ENCODE data around the gene CD226.
"Not testable (repeated sequence)": the region's sequence is repeated elsewhere in the genome, so short reads cannot be mapped to it uniquely, and the experiment has no call there.

CD226 gene

GRCh38 chr18:69899154-69899923 lies 48.3 kb downstream of the CD226 start:
- not testable (repeated sequence) for DNase-seq

DNA sequence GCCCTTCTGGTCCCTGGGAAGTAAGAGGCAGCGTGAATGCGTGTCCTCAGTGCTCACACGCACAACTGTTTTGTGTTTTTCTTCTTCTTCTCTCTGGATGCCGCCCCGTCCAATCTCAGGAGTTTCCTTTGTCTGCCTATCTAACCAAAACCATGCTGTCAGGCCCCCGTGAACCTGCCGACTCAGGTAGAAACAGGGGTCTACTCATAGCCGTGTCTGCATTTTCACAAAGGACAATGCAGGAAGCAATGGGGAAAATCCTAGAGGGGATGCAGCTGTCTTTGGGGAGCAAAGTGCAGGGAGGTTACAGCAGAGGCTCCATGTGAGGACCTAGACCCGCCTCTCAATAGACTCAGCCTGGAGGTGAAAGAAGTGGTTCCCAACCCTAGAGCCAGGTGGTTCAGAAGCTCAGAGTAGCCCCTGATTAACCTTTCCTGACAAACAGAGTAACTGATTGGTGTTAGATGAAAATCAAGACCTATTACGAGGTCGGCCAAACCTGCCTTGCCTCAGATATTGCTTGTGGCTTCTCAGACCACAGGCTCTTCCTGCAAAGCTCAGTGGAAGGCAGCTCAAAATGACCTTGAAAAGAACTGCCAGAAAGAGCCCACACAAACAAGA lies 49.3 kb downstream of the CD226 start:
- peak; percentile 31 for DNase-seq

DNA sequence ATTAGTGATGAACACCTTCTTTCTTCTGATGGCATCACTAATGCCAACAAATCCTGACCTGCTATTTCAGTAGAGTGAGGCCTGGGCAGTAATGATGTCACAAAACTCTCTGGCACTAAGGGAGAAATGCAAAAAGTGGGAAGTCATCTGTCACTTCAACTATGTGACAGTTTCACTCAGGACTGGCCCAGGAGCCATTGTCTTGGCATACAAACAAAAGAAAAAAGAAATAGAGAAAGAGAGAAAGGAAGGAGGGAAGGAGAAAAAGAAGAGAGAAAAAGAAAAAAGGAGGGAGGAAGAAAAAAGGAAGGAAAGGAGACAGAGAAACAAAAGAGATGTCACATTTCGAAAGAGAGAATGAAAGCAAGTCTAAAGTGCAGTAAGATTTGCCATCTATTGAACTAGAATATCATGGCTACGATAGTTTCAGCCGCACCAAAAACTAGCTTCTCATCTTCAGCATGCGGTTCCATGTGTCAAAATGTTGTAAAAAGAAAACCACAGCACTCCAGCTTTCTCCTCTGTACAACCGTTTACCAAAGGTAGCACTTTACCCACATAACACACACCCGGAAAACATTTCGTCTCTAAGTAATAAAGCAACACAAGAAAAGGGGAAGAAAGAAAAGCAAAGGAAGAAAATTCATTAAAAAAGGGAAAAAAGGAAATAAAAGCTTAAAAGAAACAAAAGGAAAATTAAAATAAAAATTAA lies 50.1 kb downstream of the CD226 start:
- peak; percentile 21 for DNase-seq

GRCh38 chr18:69895066-69896047 lies 52.3 kb downstream of the CD226 start:
- peak; percentile 25 for DNase-seq

DNA sequence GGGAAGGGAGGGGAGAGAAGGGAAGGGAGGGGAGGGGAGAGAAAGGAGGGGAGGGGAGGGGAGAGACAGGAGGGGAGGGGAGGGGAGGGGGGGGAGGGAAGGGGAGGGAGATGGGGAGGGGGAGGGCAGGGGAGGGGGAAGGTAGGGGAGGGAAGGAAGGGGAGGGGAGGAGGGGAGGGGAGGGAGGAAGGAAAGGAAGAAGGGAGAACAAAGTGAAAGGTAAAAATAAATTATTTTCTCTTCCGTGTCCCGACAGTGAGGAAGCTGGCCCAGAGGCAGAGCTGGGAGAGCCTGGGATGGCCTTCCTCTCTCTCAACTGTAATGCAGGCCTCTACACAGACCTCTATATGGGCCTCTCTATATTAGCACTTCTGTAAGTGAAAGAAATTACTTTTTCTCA lies 53.2 kb downstream of the CD226 start:
- DNase-seq: no peak

DNA sequence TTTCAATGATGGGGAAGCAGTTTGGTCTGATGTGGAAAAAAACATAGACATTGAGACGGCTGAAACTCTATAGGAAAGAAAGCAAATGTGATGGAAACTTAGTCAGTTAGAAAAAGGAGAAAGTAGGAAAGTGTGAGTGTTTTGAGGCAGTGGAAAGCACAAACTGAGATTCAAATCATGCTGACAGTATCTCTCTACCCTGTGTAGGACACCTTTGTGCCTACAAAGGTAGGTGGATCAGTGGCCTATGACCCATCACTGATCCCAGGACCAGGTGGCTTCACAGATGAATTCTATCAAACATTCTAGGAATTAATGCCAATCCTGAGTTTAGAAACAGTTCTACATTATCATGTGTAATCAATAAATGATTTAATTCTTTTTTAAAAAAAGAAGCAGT lies 57.1 kb downstream of the CD226 start:
- DNase-seq: no peak

DNA sequence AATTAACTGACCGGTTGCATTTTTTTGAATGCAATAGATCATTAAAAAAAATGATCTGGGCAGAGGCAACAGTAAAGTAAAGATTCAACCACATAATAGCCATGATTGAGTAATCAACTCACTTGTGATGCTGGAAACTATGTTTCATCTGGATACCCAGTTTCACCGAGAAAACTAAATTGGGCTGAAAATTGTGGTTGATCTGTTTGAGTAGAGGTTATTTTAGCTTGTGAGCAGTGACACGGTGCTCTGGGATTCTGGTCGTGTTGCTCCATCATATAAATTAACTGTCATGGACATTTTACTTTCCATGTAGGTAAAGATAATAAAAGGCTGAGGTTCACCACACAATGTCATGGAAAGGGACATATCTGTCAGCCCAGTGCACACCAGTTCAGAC lies 58.7 kb downstream of the CD226 start:
- peak; percentile 10 for DNase-seq

- DNase-seq: no peak
These were observed 60.4 kb downstream of the CD226 start for GRCh38 chr18:69887256-69887655.

GRCh38 chr18:69885841-69886531 lies 61.7 kb downstream of the CD226 start:
- peak; percentile 70 for DNase-seq

DNA sequence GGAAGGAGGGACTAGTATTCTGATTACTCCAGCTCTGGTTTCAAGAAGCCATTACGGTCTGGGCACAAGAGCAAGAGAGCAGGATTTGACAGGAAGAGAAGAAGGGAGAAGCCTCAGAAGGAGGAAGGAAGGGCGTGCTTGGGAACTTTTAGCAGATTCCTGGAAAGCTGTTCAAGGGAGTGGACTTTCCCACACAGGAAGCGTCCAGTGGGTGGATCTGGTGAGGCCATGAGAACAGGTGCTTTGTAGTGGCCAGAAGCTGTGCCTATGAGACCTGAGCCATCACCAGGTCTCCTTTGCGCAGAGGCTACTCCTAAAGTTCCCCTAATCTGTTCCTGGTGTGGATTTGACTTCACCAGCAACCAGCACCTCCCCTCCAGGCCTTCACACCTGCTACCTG lies 62.3 kb downstream of the CD226 start:
- no peak for DNase-seq

DNA sequence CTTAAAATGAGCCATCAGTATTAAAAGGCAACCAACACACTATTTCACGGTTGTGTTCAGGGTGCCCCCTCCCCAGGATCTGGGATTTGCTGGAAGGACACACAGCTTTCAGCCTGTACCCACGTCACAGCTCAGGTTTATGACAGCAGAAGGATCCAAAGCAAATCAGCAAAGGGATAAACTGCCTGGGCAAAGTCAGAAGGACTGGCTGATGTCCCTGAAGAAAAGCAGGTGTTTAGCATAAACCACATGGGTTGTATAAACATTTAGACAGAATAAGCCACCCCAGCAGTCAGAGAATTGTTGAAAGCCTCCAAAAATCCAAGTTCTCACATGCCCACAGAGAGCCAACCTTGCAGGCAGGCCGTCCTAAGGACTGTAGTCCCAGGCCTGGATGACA lies 63.9 kb downstream of the CD226 start:
- DNase-seq: no peak

- DNase-seq: no peak
These were observed 64.6 kb downstream of the CD226 start for GRCh38 chr18:69882965-69883668.

DNA sequence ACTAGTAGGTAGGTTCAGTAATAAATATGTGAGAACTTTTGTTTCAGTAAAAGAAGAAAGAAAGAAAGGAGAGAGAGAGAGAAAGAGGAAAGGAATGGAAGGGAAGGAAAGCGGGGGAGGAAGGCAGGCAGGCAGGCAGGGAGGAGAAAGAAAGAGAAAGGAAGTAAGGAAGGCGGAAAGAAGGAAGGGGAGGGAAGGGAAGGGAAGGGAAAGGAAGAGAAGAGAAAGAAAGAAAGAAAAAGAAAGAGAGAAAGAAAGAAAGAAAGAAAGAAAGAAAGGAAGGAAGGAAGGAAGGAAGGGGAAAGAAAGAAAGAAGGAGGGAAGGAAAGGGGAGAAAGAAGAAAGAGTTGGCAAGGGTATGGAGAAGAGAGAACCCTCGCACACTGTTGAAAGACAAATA lies 67.6 kb downstream of the CD226 start:
- DNase-seq: no peak

DNA sequence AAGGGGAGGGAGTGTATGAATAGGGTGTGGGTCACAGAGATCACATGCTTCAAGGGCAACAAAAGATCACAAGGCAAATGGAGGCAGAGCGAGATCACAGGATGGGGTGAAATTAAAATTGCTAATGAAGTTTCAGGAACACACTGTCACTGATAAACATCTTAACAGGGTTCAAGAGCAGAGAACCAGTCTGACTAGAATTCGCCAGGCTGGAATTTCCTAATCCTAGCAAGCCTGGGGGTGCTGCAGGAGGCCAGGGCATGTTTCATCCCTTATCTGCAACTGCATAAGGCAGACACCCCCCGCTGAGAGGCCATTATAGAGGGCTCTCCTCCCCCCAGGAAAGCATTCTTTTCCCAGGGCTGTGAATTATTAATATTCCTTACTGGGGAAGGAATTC lies 68.6 kb downstream of the CD226 start:
- DNase-seq: not testable (repeated sequence)

DNA sequence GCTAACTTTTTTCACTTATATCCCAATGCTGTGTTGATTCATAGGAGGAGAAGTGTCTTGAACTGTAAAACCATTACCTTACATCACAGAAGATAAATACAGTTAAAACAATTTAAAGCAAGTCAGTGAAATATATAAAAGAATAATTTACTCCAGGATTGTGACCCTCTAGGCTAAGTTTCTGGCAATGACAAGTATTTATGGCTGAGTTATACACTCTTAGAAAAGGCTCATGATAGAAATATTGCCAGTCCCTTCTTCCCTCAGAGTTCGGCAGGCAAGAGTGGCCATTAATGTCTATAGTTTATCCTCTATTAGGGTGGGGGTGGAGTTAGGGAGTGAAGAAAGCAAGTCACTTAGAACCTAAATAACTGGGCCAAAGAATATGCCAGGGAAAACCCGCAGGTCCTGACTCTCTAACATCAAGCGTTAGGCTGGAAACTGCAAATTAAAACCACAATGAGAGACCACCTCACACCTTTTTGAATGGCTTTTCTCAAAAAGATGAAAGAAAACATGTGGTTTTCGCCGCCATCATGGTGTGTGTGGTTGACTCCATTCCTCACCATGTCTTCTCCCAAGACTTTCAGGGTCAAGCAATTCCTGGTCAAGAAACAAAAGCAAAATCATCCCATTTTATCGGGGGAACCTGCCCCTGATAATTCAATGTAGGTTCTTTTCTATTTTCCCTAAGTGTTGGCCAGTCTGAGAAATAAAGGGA lies 69.3 kb downstream of the CD226 start:
- no peak for DNase-seq

- DNase-seq: no peak
These were observed 71.2 kb downstream of the CD226 start for GRCh38 chr18:69876490-69876889.

GRCh38 chr18:69874058-69874457 lies 73.6 kb downstream of the CD226 start:
- DNase-seq: no peak

DNA sequence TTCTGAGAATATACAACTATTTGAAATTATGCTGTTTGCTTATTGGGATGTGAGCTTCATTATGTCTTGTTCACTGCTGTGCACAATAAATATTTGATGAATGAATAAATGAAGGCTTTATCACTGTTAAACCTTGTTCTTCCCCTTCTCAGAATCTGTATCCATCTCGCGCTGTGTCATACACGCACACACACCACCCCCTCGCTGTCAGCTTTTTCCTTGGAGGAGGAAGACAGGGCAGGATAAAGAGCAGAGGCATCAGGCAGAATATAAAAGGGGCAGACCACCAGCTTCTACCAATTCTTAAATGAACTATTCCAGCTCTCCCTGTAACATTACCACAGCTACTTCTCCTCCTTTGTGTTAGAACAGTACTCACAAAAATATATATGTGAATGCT lies 75.0 kb downstream of the CD226 start:
- no peak for DNase-seq

DNA sequence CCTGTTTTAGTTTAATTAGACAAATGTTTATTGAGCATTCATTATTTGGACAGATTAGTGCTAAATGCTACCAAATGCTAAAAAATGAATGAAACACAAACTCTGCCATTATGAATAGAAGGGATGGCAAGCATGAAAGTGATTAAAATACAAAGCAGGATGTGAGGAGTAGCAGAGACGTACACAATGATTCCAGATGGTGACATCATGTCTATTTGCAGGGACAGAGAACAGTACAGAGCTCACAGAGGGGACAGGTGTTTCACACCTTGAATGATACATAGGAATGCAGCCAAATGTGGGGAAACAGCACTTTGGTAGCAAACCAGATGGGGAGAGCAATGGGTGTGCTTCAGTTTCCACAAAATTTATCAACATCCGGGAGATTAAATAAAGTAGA lies 76.3 kb downstream of the CD226 start:
- no peak for DNase-seq

- DNase-seq: no peak
These were observed 76.9 kb downstream of the CD226 start for GRCh38 chr18:69870736-69871135.

DNA sequence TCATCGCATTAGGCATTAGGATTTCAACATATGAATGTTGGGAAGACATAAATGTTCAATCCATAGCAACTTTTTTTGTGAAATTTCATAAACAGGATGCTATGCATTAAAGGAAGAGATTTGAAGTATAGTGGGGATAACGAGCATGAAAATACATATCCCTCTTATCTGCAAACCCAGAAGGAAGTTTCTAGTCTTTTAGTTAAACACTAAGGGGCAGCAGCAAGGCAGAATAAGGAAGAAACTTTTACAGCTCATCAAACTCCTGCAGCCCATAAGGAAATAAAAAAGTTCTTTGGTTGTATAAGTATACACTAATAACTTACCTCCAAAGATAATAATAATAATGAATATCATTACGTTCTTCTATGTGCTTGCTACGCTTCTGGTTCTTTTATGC lies 81.5 kb downstream of the CD226 start:
- DNase-seq: no peak

Measured in stimulated activated naive CD4-positive, alpha-beta T cell treated with Interleukin-2 at 50 U/mL for 16 hours (primary cell).